Cerebellar nuclear complex (tissue), 1 donor: ENCODE measurements around the gene MFF.

Experiments
- DNase-seq, 2 experiments: peaks; one replicate each; lab custom pipeline; 2025; lab: John Stamatoyannopoulos, UW

The MFF gene, protein sequence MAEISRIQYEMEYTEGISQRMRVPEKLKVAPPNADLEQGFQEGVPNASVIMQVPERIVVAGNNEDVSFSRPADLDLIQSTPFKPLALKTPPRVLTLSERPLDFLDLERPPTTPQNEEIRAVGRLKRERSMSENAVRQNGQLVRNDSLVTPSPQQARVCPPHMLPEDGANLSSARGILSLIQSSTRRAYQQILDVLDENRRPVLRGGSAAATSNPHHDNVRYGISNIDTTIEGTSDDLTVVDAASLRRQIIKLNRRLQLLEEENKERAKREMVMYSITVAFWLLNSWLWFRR

DNA sequence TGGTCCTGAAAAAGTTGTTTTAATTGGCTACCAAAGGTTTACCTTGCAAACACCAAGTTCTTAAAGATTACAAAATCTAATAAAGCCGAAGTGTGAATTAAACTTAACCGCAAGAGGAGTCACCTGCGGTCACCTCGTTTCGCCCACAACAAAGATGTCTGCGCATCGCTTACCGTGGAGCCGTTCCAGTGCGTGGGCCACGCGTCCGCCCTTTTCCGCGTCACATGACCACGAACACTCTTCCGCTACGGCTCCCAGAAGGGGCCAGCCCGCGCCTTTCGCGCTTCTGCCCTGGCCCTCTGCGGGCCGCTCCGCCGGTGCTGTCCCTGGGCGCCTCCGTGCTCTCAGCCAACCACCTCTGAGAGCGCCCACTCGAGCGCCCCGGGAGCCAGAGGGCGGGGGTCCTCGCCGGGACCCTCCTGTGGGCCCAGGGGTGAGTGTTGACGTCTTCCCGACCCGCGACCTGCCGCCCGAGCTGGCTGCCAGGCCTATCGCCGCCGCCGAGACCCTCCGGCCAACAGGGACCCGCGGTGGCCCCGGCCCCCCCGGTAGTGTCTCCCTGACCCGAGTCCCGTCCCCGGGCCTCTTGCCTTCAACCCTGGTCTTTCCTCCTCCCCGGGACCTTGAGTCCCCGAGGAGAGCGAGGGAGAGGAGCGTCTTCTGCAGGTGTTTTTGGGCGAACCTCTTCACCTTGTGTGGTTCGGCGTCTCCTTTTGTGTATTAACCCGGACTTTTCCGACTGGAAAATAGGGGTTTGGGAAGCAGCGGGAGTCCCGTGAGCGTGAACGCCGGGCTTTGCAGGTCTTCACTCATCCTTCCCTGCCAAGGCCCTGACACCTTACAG, at the start of gene MFF:
Gene MFF, plus strand, starts transcription at position 257 of the 844 bp plus-strand sequence. CDS start 5,415 bp downstream, outside the sequence.
- peak in 1 of 2 experiments; percentile 55 for DNase-seq

DNA sequence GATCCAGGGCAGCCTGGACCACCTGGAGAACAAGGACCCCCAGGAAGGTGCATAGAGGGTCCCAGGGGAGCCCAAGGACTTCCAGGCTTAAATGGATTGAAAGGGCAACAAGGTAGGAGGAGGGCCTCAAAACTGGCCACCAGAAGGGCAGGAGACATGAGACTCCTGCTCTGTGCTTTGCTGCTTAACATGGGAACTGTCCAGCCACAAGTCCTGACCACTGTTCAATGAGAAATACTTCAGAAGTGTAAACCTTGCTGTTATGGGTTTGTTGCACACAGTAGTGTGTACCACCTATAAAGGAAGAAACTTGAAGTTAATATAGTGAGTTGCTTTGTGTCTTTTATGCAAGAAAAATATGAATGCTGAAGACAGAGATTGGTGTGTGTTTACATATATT, 44.2 kb upstream of the MFF start:
- DNase-seq, result no peak

DNA sequence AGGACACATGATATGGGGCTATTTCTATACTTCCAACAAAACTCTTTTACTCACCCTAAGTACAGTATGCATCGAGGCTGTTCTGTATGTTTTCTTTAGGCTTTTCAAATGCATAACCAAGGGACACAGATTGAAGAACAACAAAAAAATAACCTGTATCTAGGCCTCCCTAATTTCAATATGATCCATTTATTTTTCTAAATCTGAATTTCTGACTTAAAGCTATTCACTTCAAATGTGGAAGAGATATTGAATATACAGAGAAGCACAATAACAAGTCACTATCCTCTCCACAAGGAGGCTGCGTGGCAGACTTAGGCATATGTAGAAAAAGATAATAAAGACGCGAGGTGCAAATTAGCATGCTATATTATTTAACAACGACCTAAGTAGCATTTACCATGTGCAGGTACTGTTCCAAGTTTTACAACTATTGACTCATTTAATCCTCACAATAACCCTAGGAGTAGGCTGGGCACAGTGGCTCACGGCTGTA, 39.3 kb upstream of the MFF start:
- DNase-seq, result no peak

DNA sequence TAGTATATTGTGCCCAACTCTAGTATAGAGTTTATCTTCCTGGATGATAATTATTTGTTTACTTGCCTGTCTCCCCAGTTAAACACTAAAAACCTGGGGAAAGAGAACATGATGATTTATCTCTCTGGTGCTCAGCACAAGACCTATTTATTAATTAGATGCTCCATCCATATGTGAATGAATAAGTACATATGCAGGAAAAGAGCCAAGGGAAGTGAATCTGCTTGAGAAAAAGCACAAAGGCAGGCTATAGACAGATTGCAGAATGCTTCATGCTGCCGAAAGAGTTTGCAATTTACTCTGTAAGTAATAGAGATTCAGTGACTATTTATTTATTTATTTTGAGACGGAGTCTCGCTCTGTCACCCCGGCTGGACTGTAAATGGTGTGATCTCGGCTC, 37.3 kb upstream of the MFF start:
- DNase-seq, result no peak

DNA sequence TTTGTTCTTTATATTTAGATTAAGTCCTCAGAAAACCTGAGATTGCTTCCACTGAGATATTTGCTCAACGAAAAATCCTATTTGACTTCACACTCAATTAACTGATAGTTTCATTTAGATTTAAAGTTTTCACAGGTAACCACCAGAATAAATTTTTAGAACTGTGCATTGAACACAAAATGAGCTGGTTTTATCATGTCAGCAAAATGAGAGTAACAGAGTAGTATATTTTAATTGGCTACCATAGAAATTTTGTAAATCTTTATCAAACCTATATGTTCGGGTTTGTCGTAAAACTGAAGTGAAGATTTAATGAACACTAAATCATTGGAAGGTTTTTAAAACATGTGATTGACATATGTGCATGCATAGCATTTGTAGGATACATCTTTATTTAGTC, 32.7 kb upstream of the MFF start:
- no peak for DNase-seq

DNA sequence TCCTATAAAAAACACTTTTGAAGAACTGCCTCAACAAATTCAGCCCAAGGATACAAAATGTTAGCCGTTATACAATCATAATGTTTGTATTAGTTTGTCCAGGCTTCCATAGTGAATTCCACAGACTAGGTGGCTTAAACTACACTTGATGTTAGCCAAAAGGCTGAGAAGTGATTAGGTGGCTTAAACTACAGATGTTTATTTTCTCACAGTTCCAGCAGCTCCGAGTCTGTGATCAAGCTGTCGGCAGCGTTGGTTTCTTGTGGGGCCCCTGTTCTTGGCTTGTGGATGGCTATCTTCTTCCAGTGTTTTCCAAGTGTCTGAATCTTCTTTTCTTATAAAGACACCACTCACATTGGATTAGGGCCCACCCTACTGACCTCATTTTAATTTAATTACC, 31.5 kb upstream of the MFF start:
- no peak for DNase-seq

DNA sequence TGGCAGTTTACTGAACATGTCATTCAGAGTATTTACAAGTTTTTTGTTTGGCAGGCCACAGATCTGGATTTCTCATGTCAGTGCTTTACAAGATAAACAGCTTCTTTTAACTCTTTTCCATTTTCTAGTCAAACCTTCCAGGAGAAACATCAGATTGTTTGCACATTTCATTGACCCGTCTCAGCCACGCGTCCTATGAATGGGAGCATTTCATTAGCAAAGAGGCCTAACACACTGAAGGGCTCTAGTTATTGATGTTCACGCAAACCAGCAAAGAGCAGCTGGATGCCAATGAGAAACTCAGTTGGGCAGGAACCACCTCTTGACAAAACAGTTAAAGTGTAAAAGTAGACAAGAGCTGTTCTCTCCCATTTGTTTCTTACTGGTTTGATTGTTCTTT, 29.2 kb upstream of the MFF start:
- no peak for DNase-seq

DNA sequence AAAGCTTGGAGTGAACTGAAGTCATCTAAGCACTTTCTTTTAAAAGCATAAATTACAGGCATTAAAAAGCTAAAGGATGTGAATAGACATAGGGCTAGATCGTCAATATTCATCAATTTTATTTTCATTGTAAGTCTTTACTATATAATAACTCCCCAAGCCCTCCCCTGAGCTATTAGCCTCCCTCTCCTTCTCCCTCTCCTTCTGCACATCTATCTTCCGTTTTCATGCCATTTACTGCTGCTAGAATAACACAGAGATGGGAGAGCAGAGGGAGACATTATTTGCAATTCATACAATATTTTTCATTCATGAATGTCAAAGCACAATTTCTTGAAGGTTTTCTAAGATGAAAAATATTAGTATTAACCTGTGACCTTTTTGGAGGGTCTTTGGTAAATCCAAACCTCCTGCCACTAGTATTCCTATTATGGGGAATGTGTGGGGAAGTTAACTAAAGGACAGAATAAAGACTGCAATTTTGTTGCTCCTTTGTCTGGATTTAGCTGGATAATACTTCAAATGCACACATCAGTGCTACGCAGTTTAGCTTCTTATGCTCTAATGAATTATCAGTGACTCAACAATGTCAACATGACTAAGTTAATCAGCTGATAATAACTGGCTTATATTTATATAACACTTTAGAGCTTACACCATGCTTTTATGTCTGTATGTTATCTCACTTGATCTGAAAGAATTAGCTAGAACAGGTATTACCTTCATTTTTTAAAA, 28.2 kb upstream of the MFF start:
- no peak for DNase-seq

DNA sequence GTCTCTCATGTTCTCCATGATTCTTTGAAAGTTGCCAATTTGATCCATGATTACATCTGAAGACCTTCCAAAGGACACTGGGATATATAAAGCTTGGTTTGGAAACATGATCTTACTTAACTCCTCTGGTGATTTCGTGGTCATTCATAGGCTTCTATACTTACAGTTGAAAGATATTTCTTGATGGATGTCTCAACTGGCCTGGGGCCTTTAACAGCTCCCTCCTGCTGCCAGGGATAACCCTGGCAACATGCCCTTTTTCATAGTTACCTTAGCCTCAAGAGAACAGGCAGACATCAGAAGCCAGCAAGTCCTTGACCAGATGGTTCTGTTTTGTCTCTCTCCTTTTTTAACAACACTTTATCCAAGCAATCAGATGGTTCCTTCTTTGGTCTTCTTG, 23.5 kb upstream of the MFF start:
- DNase-seq, result no peak

DNA sequence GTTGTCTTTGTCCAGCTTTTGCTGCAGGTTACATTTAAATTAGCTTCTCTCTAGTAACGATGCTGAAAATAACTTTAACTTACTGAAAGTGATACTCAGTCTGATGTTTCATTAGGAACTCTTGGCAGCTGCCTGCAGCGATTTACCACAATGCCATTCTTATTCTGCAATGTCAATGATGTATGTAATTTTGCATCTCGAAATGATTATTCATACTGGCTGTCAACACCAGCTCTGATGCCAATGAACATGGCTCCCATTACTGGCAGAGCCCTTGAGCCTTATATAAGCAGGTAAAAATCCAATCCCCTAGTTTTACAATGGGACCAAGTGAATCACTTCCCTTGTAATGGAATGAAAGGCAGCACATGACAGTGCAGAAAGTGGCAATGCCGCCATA, 16.3 kb upstream of the MFF start:
- no peak for DNase-seq

DNA sequence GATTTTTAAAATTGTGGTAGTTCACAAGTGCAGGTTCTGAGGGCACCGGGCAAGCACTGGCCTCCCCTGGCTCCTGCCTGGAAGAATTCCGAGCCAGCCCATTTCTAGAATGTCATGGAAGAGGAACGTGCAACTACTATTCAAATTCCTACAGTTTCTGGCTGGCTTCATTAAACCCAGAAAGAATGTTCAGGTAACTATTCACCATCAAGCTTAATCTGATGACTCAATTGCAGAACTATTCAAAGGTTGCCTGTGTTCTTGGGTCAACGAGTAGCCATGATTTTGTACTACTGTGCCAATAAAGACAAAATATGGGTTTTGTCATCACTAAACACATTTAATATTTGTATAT, 14.3 kb upstream of the MFF start:
- no peak for DNase-seq

DNA sequence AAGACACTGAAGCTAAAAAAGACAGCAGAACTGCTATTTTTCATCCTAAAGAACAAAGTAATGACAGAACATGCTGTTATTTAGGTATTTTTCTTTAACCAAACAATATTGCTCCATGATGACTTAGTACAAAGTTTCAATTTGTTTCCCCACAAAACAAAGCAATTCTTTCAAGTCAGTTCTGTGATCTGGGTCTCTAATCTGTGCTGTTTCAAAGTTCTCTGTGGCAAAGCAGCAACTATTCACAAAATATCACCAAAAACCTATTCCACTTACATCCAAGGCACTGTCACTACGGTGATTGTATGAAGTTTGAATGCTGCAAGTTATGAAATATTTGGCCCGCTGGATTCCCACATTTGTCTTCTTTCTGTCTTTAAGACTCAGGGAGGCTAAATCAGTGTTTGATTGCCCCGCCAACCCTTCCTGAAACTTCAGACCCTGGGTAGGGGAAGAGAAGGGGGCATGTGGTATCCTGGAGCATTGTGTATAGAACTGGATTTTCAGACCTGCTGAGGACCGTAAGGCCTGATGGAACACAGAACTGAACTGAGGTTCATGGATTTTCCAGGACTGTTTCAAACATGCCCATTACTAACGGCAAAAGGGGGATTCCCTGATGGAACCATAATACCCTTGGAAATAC, 13.1 kb upstream of the MFF start:
- no peak for DNase-seq

DNA sequence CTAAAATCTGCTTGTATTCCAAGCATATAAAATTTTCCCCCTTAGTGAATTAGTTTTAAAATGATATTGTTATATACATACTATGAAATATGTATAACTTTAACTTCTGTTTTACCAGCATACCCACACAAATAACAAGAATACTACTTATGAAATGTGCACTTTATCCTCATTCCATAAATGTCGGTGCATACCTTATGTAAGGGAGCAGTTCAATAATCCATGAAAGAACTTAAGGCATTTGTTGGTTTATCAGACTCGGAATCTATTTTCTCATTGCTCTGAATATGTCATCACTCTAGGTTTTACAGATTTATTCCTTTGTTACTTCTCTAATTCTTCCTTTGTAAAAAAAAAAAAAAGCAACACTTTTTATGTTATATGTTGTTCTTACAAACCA, 12.5 kb upstream of the MFF start:
- DNase-seq, result no peak

DNA sequence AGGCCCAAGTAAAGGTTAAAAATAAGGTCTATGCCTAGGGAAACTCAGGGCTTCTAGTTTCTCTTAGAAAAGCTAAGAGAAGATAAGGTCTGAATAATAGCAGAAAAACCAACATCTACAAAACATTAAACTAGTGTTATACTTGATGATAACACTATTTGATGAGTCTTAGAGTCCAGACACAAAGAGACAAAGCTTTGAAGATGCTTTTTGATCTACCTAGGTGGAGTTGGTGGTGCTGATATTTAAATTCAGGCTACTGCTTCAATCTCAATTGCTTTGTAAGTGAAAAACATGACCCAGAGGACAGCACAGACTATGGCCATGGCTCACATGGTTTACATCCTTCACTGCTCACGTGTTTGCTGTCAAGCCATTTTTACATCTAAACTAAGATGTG, 11.7 kb upstream of the MFF start:
- no peak for DNase-seq

DNA sequence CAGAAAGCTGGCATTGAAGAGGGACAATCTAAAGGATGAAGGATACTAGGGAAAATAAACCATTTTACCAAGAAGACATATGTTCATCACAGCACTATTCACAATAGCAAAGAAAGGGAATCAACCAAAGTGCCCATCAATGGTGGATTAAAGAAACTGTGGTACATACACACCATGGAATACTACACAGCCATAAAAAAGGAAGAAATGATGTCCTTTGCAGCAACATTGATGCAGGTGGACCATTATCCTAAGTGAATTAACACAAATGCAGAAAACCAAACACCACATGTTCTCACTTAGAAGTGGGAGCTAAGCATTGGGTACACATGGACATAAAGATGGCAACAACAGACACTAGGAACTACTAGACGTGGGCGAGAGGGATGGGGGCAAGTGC, 7.2 kb upstream of the MFF start:
- no peak for DNase-seq

DNA sequence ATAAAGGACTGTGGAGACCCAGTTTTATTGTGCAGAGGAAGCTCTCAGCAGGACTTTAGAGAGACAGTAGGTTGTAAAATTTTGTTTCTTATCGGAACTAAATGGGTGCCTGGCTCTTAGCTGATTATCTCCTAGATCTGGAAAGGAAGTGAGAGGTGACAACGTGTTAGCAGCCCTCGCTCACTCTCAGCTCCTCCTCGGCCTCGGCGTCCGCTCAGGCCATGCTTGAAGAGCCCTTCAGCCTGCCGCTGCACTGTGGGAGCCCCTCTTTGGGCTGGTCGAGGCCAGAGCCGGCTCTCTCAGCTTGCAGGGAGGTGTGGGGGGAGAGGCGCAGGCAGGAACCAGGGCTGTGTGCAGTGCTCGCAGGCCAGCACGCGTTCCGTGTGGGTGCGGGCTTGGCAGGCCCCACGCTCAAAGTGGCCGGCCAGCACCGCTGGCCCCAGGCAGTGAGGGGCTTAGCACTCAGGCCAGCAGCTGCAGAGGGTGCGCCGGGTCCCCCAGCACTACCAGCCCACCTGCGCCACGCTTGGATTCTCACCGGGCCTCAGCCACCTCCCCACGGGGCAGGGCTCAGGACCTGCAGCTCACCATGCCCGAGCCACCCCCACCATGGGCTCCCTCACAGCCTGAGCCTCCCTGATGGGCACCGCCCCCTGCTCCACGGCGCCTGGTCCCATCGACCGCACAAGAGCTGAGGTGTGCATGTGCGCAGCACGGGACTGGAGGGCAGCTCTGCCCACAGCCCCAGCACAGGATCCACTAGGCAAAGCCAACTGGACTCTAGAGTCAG, 4.6 kb upstream of the MFF start:
- DNase-seq, result no peak

DNA sequence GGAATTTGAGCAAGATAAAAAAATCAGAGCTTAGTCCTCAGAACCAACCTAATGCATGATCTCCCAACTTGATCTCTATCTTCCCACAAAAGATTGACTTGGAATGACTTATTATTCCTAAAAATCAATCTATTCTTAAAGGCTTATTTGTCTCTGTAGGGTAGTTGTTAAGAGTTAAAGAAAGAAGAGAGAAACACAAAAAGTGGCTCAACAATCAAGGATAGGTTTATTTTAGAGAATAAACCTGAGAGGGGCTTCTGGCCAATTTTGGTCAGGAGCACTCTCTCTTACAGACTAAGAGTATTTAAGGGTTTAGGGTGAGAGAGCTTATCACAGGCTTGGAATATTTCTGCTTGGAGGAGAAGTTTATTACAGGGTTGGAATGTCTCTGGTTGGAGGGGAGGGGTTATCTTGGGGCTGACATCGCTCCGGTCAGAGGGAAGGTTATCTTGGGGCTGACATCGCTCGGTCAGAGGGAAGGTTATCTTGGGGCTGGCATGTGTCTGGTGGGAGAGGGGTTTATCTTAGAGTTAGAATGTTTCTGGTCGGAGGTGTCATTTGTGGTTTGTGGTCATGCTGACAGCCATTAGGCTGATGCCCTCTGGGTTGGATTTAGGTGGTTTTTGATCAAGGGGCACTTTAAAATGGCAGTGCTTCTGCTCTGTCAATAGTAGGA, 2.4 kb upstream of the MFF start:
- no peak for DNase-seq

DNA sequence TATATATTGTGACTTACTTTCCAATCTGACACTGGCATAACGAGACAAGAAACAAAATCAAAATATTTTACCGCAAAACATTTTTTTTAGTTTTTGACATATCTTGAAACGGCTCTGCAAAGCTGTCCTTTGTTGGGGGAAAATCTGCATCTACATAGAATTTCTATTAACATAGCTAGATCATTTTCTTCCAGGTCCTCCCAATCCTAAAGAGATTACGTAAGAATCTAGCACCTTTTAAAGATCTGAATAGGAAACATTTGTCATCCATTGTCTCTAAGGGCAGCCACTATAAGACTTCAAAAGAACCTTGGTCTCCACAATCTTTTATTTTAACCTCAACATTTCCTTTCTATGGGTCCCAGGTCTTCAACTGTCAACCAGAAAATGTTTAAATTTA, 1.2 kb upstream of the MFF start:
- DNase-seq, result no peak

DNA sequence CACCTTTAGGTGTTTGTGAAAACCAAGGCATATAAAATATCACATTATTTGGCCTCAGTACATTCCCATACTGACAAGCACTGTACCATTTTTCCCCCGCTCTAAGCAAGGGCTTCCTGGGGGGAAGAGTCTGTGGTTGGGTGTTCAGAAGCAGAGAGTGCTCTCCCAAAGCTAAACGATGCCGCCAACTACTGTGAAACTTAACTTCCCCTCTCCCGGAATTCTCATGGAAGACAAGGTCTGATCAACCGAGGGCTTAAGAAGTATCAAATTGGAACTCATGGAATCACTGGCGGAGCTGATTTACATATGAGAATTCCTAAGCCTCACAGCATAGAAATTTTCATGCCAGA, 433 bp upstream of the MFF start:
- DNase-seq, result no peak

DNA sequence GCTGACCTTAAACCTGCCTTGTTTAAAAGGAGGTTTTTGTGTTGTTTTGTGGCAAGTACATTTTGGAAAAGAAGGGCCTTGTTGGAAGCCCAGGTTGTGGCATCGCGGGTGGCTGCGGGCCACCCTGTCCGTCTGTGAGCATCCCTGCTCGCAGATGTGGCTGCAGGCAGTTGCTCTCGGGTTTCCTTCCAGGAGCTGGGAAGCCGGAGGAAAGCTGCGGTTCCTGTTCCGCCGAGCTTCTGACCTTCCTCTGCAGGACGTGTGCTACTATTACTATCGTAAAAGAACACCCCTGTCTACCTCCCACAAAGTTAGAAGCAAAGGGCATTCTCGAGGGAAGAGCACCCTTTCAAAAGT, 766 bp downstream of the MFF start:
- DNase-seq, result no peak

DNA sequence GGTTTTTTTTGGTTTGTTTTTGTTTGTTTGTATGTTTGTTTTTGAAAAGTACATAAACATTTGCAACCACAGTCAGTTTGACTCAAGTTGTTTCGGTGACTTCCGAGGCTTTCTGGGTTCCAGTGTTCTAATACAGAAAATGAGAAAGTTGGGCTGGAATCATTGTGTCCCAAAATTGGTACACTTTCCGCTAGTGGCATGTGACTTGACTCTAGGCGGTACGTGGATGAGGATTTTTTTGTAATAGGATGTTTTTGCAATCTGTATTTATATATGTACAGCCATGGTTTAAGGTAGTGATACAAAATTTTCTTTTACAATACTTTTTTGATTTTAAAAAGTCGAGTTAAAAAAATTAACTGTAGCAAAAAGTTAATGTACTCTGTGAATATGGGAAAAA, 1.7 kb downstream of the MFF start:
- no peak for DNase-seq
